Measurements from ENCODE around the gene AKNAD1. TPM values are rescaled to one million over a fixed set of nuclear protein-coding genes. Genes with fewer than 3 reads are reported as not detected.

AKNAD1 gene
- total RNA-seq, 1 donor from 2014 or later: not detected

- Mint-ChIP-seq H3K4me1 (peaks cover 6% of the 10 kb centered on the region), H3K9me3 (no peaks in the 10 kb centered on the region), H3K27me3 (peaks cover 23% of the 10 kb centered on the region), H3K36me3 (ENCODE audit: low read depth) (no peaks in the 10 kb centered on the region), H3K27ac (no peak overlapping the region), H3K4me3 (no peak overlapping the region)
- DNase-seq: no peak
- intact Hi-C loops (cut with micrococcal nuclease): no loop called here
Observed at GRCh38 chr1:108858230-108858950, 1.5 kb upstream of the AKNAD1 start.

- Mint-ChIP-seq H3K27ac (no peak overlapping the region), H3K27me3 (peaks cover 30% of the 10 kb centered on the region), H3K4me1 (peaks cover 14% of the 10 kb centered on the region), H3K9me3 (no peaks in the 10 kb centered on the region), H3K4me3 (no peak overlapping the region), H3K36me3 (ENCODE audit: low read depth) (no peaks in the 10 kb centered on the region)
- DNase-seq: no peak
- intact Hi-C loops (cut with micrococcal nuclease): no loop called here
Observed at GRCh38 chr1:108854221-108855019, 2.5 kb downstream of the AKNAD1 start.

- Mint-ChIP-seq H3K9me3 (no peaks in the 10 kb centered on the region), H3K4me3 (no peak overlapping the region), H3K4me1 (peaks cover 11% of the 10 kb centered on the region), H3K27me3 (peaks cover 30% of the 10 kb centered on the region), H3K27ac (no peak overlapping the region), H3K36me3 (ENCODE audit: low read depth) (no peaks in the 10 kb centered on the region)
- intact Hi-C loops (cut with micrococcal nuclease): no loop called here
- DNase-seq: no peak
Observed at GRCh38 chr1:108852221-108852975, 4.5 kb downstream of the AKNAD1 start.

- Mint-ChIP-seq H3K9me3 (no peaks in the 10 kb centered on the region), H3K27me3 (peaks cover 31% of the 10 kb centered on the region), H3K36me3 (ENCODE audit: low read depth) (no peaks in the 10 kb centered on the region)
Observed at GRCh38 chr1:108851567-108851966, 5.3 kb downstream of the AKNAD1 start.

GRCh38 chr1:108850929-108851328 lies 6.0 kb downstream of the AKNAD1 start:
- Mint-ChIP-seq H3K4me1 (peaks cover 11% of the 10 kb centered on the region), H3K4me3 (no peak overlapping the region), H3K9me3 (no peaks in the 10 kb centered on the region), H3K27me3 (peaks cover 31% of the 10 kb centered on the region), H3K36me3 (ENCODE audit: low read depth) (no peaks in the 10 kb centered on the region), H3K27ac (no peak overlapping the region)
- DNase-seq: no peak
- intact Hi-C loops (cut with micrococcal nuclease): no loop called here

More at GRCh38 chr1:108851567-108851966, 5.3 kb downstream of the AKNAD1 start:
- Mint-ChIP-seq H3K4me1 (peaks cover 11% of the 10 kb centered on the region), H3K4me3 (no peak overlapping the region), H3K27ac (no peak overlapping the region)
- intact Hi-C loops (cut with micrococcal nuclease): no loop called here
- DNase-seq: no peak

GRCh38 chr1:108848806-108849205 lies 8.1 kb downstream of the AKNAD1 start:
- no peak for DNase-seq
- intact Hi-C loops (cut with micrococcal nuclease): no loop called here
- H3K36me3 Mint-ChIP-seq (ENCODE audit: low read depth): no peaks in the 10 kb centered on the region
- H3K9me3 Mint-ChIP-seq: no peaks in the 10 kb centered on the region
- no peak overlapping the region for H3K27ac Mint-ChIP-seq
- no peak overlapping the region for H3K4me3 Mint-ChIP-seq
- peaks cover 11% of the 10 kb centered on the region for H3K4me1 Mint-ChIP-seq
- peaks cover 24% of the 10 kb centered on the region for H3K27me3 Mint-ChIP-seq

GRCh38 chr1:108847494-108847893 lies 9.4 kb downstream of the AKNAD1 start:
- Mint-ChIP-seq H3K4me1 (peaks cover 8% of the 10 kb centered on the region), H3K36me3 (ENCODE audit: low read depth) (no peaks in the 10 kb centered on the region), H3K4me3 (no peak overlapping the region), H3K27me3 (peaks cover 25% of the 10 kb centered on the region), H3K27ac (no peak overlapping the region), H3K9me3 (no peaks in the 10 kb centered on the region)
- no peak for DNase-seq
- intact Hi-C loops (cut with micrococcal nuclease): no loop called here

- Mint-ChIP-seq H3K4me1 (no peaks in the 10 kb centered on the region), H3K4me3 (no peak overlapping the region), H3K27ac (no peak overlapping the region), H3K27me3 (peaks cover 27% of the 10 kb centered on the region), H3K9me3 (no peaks in the 10 kb centered on the region), H3K36me3 (ENCODE audit: low read depth) (no peaks in the 10 kb centered on the region)
- DNase-seq: no peak
- intact Hi-C loops (cut with micrococcal nuclease): no loop called here
Observed at GRCh38 chr1:108845991-108846390, 10.9 kb downstream of the AKNAD1 start.

- no peak for DNase-seq
- H3K4me1 Mint-ChIP-seq: no peaks in the 10 kb centered on the region
- no peak overlapping the region for H3K27ac Mint-ChIP-seq
- H3K4me3 Mint-ChIP-seq: no peak overlapping the region
- H3K36me3 Mint-ChIP-seq (ENCODE audit: low read depth): no peaks in the 10 kb centered on the region
- H3K9me3 Mint-ChIP-seq: no peaks in the 10 kb centered on the region
- H3K27me3 Mint-ChIP-seq: peaks cover 28% of the 10 kb centered on the region
- intact Hi-C loops (cut with micrococcal nuclease): no loop called here
Observed at GRCh38 chr1:108845446-108845845, 11.4 kb downstream of the AKNAD1 start.

- H3K36me3 Mint-ChIP-seq (ENCODE audit: low read depth): no peaks in the 10 kb centered on the region
- intact Hi-C loops (cut with micrococcal nuclease): no loop called here
- no peaks in the 10 kb centered on the region for H3K9me3 Mint-ChIP-seq
- no peaks in the 10 kb centered on the region for H3K4me1 Mint-ChIP-seq
- peaks cover 32% of the 10 kb centered on the region for H3K27me3 Mint-ChIP-seq
- DNase-seq: no peak
- H3K27ac Mint-ChIP-seq: no peak overlapping the region
- no peak overlapping the region for H3K4me3 Mint-ChIP-seq
Observed at GRCh38 chr1:108843390-108844137, 13.3 kb downstream of the AKNAD1 start.

- Mint-ChIP-seq H3K36me3 (ENCODE audit: low read depth) (no peaks in the 10 kb centered on the region), H3K27me3 (peaks cover 31% of the 10 kb centered on the region), H3K4me3 (no peak overlapping the region), H3K27ac (no peak overlapping the region), H3K4me1 (no peaks in the 10 kb centered on the region), H3K9me3 (peaks cover 2% of the 10 kb centered on the region)
- DNase-seq: no peak
- intact Hi-C loops (cut with micrococcal nuclease): no loop called here
Observed at GRCh38 chr1:108842525-108843181, 14.2 kb downstream of the AKNAD1 start.

GRCh38 chr1:108841703-108842102 lies 15.2 kb downstream of the AKNAD1 start:
- Mint-ChIP-seq H3K4me3 (no peak overlapping the region), H3K27ac (no peak overlapping the region), H3K36me3 (ENCODE audit: low read depth) (no peaks in the 10 kb centered on the region), H3K27me3 (peaks cover 33% of the 10 kb centered on the region), H3K4me1 (no peaks in the 10 kb centered on the region), H3K9me3 (peaks cover 3% of the 10 kb centered on the region)
- DNase-seq: no peak
- intact Hi-C loops (cut with micrococcal nuclease): no loop called here

GRCh38 chr1:108832929-108833328 lies 24.0 kb downstream of the AKNAD1 start:
- no peak overlapping the region for H3K4me3 Mint-ChIP-seq

More at GRCh38 chr1:108832929-108833328, 24.0 kb downstream of the AKNAD1 start:
- H3K27ac Mint-ChIP-seq: no peak overlapping the region
- no peaks in the 10 kb centered on the region for H3K36me3 Mint-ChIP-seq (ENCODE audit: low read depth)
- H3K9me3 Mint-ChIP-seq: peaks cover 3% of the 10 kb centered on the region
- H3K27me3 Mint-ChIP-seq: peaks cover 11% of the 10 kb centered on the region
- DNase-seq: no peak
- peaks cover 4% of the 10 kb centered on the region for H3K4me1 Mint-ChIP-seq
- intact Hi-C loops (cut with micrococcal nuclease): no loop called here
